Stimulated activated naive CD8-positive, alpha-beta T cell treated with anti-CD3 and anti-CD28 coated beads, Interleukin-15, Interleukin-2, amounts not matched to agents 100 ng/mL and 50 ng/mL, for 24 hours (primary cell): ENCODE data around the gene ELP4.

Experiments used
- H3K27ac Mint-ChIP-seq: one replicate; pipeline ENCODE4 v1.8.0; 2021; ENCODE audit warnings: mild to moderate bottlenecking, mixed read lengths
- H3K27me3 Mint-ChIP-seq: one replicate; pipeline ENCODE4 v1.8.0; 2021; ENCODE audit warnings: mixed read lengths
- H3K36me3 Mint-ChIP-seq: one replicate; pipeline ENCODE4 v1.8.0; 2021; ENCODE audit warnings: low read depth, mixed read lengths
- H3K4me1 Mint-ChIP-seq: one replicate; pipeline ENCODE4 v1.8.0; 2021; ENCODE audit warnings: low read depth, mixed read lengths
- H3K4me3 Mint-ChIP-seq: one replicate; pipeline ENCODE4 v1.8.0; 2021; ENCODE audit warnings: mild to moderate bottlenecking, mixed read lengths
- H3K9me3 Mint-ChIP-seq: one replicate; pipeline ENCODE4 v1.8.0; 2021; ENCODE audit warnings: mixed read lengths

ELP4 gene

DNA sequence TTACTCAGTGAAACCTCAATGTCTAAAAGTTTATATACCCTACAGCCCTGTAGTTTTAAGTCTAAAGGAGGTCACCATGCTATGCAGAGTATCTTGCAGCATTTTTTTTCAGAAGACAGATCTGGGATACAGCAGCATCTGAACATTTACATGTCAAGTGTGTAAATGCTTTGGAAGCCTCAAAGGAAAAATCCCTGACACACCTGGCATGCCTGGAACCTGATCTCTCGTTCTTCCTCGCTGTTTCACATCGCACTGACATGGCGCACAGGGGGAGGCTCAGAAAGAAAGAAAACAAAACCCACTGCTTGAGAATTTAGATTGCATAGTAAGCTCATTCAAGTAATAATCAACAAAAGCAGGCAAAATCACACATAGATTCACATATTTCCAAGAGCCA lies 270.5 kb downstream of the ELP4 start:
- H3K4me3 Mint-ChIP-seq, result no peak overlapping the region
- H3K27ac Mint-ChIP-seq, result no peak overlapping the region
- peaks cover 19% of the 10 kb centered on the region for H3K36me3 Mint-ChIP-seq
- no peaks in the 10 kb centered on the region for H3K4me1 Mint-ChIP-seq
- H3K27me3 Mint-ChIP-seq, result no peaks in the 10 kb centered on the region
- H3K9me3 Mint-ChIP-seq, result no peaks in the 10 kb centered on the region

DNA sequence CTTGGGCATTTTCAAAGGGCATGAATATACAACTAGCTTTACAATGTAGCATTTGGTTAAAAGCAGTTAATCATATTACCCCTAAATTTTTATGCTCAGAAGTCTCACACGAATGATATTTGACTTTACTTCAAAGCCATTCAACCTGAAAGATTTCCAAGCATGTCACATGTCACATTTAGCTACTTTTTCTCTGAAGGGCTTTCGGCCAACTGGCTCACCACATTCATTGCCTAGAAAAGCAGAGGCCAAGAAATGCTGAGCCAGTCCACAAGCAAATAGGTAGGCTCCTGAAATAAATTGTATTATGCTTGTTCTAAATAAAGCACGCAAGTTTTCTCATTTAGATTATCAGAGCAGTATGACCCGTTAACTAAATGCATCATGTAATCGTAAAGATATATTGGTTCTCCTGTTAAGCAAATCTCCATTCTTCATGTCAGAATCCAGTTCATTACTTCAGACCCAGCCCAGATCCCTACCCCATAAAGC lies 271.0 kb downstream of the ELP4 start:
- H3K27me3 Mint-ChIP-seq, result no peaks in the 10 kb centered on the region
- H3K27ac Mint-ChIP-seq, result no peak overlapping the region
- no peaks in the 10 kb centered on the region for H3K4me1 Mint-ChIP-seq
- no peak overlapping the region for H3K4me3 Mint-ChIP-seq
- peaks cover 19% of the 10 kb centered on the region for H3K36me3 Mint-ChIP-seq
- no peaks in the 10 kb centered on the region for H3K9me3 Mint-ChIP-seq

DNA sequence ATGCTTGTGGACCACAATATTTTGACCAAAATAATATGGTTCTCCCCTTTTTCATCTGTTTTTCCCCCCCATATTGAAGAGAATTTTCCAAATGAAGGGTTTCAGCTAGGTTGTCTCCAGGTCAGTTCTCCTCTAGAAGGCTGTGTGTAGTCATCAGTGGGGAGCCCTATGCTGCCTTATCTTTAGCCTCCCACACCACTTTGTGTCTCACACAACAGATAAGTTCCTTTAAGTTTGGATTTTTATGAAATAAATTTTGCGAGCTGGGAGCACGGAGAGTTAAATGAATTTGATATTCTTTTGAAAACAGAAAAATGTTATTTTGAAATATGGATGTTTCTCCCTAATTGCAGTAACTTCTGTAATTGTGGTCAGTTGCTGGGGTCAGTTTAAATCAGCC lies 272.7 kb downstream of the ELP4 start:
- Mint-ChIP-seq H3K9me3 (no peaks in the 10 kb centered on the region), H3K36me3 (peaks cover 19% of the 10 kb centered on the region), H3K4me1 (no peaks in the 10 kb centered on the region)

DNA sequence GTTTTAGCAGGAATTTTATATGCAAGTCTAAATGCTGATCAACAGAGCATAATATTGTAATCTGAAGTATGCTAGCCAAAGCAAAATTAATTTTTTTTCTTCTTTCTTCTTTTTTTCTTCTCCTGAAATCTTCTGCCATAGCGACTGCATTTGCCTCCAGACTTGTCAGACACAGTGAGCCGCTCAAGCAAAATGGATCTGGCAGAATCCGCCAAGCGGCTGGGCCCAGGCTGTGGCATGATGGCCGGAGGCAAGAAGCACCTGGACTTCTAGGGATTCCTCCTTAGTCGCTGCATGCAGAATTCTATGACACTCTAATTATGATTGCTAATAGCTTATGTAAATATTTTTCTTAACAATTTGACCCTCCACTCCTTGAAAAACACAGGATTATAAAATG lies 273.7 kb downstream of the ELP4 start:
- no peak overlapping the region for H3K4me3 Mint-ChIP-seq
- no peaks in the 10 kb centered on the region for H3K27me3 Mint-ChIP-seq
- no peaks in the 10 kb centered on the region for H3K4me1 Mint-ChIP-seq
- no peaks in the 10 kb centered on the region for H3K9me3 Mint-ChIP-seq
- H3K36me3 Mint-ChIP-seq, result peaks cover 19% of the 10 kb centered on the region
- no peak overlapping the region for H3K27ac Mint-ChIP-seq

More for the DNA sequence above, 272.7 kb downstream of the ELP4 start:
- no peaks in the 10 kb centered on the region for H3K27me3 Mint-ChIP-seq
- no peak overlapping the region for H3K4me3 Mint-ChIP-seq
- no peak overlapping the region for H3K27ac Mint-ChIP-seq

DNA sequence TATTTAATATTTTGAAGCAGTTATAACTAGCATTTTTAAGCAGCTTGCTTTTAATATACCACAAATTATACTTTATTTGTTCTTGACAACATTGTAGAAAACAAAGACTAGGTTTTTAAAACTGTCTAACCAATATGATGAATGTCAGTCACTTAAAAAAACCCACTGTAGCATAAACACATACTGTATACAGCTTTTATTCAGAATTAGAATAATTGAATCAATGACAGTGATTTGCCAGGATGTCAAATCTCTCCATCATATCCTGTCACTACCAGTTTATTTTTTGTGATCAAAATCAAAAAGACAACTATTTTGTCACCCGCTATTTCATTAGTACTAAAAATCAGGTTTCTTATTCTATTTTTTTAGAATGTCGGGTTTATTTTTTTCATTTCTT lies 275.0 kb downstream of the ELP4 start:
- Mint-ChIP-seq H3K4me1 (no peaks in the 10 kb centered on the region), H3K27ac (no peak overlapping the region), H3K4me3 (no peak overlapping the region), H3K27me3 (no peaks in the 10 kb centered on the region), H3K9me3 (no peaks in the 10 kb centered on the region), H3K36me3 (peaks cover 19% of the 10 kb centered on the region)

DNA sequence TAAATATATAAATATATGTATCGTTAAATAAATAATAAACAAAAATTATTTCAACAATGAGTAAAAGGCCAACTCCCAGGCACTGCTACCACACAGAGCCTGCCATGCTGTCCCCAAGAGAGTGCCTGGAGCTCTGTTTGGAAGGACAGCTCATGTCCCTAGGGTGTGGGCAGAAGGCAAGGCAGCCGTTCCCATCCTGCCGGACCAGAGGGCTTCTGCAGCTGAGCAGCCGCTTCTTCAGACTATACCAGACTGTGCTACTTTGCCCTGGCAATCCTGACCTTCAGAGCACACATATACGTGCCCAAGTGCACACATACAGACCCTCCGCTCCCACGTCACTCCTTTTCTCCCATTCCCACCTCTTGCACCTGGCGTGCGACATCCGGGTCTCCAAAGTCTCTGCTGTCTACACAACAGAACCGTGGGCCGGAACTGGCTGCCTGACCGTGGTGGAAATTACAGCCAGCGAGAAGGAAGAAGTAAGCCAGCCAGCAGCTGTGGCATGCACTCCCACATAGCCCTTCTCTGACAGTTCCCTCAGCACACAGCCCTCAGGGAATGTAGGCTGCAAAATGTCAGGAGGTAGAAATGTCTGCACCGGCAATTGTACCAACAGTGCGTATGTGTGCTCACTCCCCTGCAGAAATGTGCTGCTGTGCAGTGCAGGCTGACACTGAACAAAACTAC lies 277.6 kb downstream of the ELP4 start:
- H3K36me3 Mint-ChIP-seq, result peaks cover 9% of the 10 kb centered on the region
- H3K27ac Mint-ChIP-seq, result no peak overlapping the region
- no peaks in the 10 kb centered on the region for H3K4me1 Mint-ChIP-seq
- no peaks in the 10 kb centered on the region for H3K9me3 Mint-ChIP-seq
- H3K4me3 Mint-ChIP-seq, result no peak overlapping the region
- peaks cover 9% of the 10 kb centered on the region for H3K27me3 Mint-ChIP-seq

DNA sequence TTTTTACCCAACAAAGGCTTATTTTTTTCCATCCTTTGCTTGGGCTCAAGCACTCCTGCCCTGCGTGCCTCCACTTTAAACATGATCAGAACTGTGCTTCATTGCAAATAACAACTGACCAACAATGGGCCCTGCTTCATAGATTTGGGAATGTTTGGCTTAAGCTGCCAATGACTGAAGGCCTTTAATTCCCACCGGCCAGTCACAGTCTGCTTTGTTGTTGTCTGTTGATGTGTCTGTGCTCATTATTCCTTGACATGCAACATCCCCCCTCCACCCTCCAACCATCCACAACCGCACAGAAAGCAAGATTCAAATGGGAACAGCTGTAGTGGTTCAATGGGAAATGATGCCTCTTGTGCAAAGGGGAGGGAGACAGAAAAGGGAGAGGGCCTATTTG lies 278.5 kb downstream of the ELP4 start:
- Mint-ChIP-seq H3K27me3 (peaks cover 17% of the 10 kb centered on the region), H3K27ac (no peak overlapping the region), H3K4me3 (no peak overlapping the region), H3K4me1 (no peaks in the 10 kb centered on the region), H3K36me3 (peaks cover 4% of the 10 kb centered on the region), H3K9me3 (no peaks in the 10 kb centered on the region)

DNA sequence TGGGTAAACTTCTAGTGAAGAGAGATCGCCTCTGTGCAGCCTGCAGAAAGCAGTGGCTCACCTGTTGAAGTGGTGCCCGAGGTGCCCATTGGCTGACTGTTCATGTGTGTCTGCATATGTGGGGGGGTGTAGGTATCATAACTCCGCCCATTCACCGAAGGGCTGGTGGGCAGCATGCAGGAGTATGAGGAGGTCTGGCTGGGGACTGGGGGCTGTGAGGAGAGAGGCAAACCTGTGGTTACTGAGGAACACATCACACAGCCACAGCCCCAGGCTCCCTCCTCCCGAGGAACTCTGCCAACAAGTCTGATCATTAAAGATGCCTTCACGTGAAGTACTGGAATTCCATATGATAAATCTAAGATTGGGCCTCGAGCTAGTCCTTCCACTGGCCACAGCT lies 281.1 kb downstream of the ELP4 start:
- no peak overlapping the region for H3K27ac Mint-ChIP-seq
- no peaks in the 10 kb centered on the region for H3K4me1 Mint-ChIP-seq
- no peaks in the 10 kb centered on the region for H3K36me3 Mint-ChIP-seq
- H3K4me3 Mint-ChIP-seq, result no peak overlapping the region
- H3K9me3 Mint-ChIP-seq, result no peaks in the 10 kb centered on the region
- H3K27me3 Mint-ChIP-seq, result peaks cover 42% of the 10 kb centered on the region

DNA sequence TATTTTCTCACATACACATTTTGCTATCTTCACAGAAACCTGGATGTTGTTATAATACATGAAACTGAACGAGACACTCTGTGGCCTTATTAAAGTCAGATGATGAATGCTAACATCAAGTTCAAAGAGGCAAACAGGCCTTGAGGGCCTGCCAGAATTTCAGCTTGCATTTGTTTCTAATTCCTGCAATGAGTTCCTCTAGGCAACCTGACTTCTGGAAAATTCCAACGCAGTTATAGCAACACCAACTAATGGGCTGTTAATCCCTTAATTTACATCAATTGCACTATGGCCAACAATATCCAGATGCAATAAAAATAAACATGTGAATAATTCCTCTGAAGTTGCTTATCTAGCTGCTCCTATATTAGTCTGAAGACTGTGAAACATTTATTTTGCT lies 282.5 kb downstream of the ELP4 start:
- Mint-ChIP-seq H3K36me3 (no peaks in the 10 kb centered on the region), H3K9me3 (no peaks in the 10 kb centered on the region), H3K4me1 (no peaks in the 10 kb centered on the region), H3K27me3 (peaks cover 55% of the 10 kb centered on the region), H3K27ac (no peak overlapping the region), H3K4me3 (no peak overlapping the region)

DNA sequence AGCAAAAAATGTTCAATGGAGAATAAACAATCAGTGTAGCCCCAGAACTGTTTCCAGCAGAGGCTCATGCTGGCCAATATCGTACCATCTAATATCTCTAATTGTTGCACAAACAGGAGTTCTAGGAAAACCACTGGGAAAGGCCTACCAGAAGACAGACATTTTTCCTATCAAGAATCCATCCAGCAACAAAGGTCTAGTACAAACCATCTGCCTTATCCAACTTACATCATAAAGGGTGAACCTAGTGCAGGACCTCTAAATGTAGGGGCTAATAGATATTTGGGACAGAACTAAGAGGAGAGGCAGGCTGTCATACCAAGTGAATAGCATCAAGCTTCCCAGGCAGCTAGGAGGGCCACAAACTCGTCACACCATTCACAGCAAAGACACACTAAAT lies 282.9 kb downstream of the ELP4 start:
- no peaks in the 10 kb centered on the region for H3K4me1 Mint-ChIP-seq
- H3K27me3 Mint-ChIP-seq, result peaks cover 58% of the 10 kb centered on the region
- no peaks in the 10 kb centered on the region for H3K9me3 Mint-ChIP-seq
- H3K4me3 Mint-ChIP-seq, result no peak overlapping the region
- H3K36me3 Mint-ChIP-seq, result no peaks in the 10 kb centered on the region
- no peak overlapping the region for H3K27ac Mint-ChIP-seq

DNA sequence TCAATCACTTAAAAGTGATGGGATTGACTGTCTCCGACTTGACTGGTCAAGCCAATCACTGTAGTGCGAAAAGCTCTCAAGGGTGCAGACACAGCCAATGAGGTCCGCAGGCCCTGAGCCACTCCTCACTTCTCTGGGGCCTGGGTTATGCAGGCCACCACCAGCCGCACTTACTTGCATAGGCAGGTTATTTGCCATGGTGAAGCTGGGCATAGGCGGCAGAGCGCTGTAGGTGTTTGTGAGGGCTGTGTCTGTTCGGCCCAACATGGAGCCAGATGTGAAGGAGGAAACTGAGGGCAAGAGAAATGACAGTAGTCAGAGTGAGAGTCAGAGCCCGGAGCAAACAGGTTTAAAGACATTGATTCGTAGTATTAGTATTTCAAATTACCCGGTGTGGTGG lies 283.7 kb downstream of the ELP4 start:
- H3K4me1 Mint-ChIP-seq, result no peaks in the 10 kb centered on the region
- H3K27me3 Mint-ChIP-seq, result peaks cover 64% of the 10 kb centered on the region
- H3K9me3 Mint-ChIP-seq, result no peaks in the 10 kb centered on the region
- no peak overlapping the region for H3K4me3 Mint-ChIP-seq
- no peak overlapping the region for H3K27ac Mint-ChIP-seq
- H3K36me3 Mint-ChIP-seq, result no peaks in the 10 kb centered on the region

DNA sequence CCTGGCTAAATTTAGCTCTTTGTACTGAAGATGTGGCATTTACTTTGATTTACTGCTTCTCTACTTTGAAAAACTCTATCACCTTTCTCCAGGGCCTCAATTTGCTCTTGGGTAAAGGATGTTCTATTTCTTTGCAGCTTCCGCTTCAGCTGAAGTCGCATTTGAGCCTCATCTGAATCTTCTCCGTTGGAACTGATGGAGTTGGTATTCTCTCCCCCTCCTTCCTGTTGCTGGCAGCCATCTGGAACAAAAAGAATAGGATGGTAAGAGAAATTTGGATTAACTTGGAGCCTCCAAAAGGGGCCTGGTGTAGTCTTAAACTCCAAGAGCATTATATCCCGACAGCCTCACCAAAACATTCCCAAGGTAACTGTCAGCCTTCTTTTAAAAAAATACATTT lies 285.0 kb downstream of the ELP4 start:
- Mint-ChIP-seq H3K4me1 (peaks cover 3% of the 10 kb centered on the region), H3K36me3 (no peaks in the 10 kb centered on the region), H3K27me3 (peaks cover 76% of the 10 kb centered on the region), H3K27ac (no peak overlapping the region), H3K4me3 (no peak overlapping the region), H3K9me3 (no peaks in the 10 kb centered on the region)

DNA sequence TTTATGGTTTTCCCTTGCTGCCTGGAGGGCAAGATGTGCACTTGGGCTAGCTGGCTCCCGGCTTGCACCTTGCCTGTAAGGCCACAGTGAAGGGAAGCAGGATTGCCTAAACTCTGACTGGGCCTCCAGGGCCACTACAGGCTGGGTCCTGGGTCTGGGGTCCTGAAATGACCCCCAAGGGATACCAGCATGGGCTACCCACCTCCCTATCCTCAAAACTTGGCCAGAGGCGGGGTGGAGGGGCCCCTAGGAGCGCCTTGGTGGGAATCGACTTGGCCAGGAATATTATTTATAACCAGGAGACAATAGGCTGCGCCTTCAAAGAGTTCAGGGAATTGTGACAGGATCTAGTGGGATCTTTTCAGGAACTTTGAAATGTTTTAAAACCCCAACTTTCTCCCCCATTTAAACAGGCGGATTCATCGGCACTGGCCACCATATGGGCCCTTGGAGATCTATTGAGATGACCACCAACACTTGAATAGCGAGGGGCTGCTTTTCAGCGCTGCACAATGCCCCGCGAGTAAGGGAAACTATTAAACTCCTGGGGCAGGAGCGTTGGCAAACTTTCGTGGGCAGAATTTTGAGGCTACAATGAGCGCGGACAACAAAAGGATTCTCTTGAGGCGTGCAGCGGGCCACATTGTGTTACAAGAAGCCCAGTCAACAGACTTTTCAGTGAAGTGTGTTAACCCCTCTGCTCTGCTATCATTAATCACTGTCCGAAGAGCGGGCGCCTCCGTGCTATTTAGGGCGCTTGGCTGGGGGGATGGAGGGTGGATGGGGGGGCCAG lies 286.3 kb downstream of the ELP4 start:
- Mint-ChIP-seq H3K36me3 (peaks cover 10% of the 10 kb centered on the region), H3K27ac (no peak overlapping the region), H3K9me3 (peaks cover 9% of the 10 kb centered on the region)

DNA sequence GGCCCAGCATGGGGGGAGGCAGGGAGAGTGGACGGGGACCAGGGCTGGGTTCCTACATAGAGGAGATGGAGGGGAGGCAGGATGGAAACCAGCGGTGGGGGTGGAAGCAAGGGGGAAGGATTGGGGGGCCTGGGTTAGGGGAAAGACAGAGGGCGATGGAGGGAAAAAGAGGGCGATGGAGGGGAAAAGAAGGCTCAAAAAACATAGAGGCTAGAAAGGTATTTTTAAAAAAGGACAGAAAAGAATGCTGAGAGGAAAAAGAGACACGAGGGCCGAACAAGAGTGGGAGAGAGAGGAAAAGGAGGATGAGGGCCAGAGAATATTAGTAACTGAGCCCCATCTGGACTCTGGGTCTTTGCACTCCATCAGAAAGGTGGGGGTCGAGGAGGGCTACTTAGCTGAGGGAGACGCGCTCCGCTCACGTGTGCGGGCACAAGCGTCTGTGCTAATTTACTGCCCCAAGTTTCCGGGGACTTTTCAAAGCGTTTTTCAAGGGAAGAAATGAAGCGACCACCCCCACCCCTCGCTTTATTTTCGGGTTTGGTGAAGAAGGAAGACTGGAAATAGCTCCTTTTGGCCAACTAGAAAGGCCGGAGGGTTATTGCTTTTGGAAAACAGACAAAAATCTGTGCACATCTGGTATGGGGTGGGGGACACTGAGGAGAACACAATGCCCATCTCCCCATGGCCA lies 287.1 kb downstream of the ELP4 start:
- Mint-ChIP-seq H3K9me3 (peaks cover 9% of the 10 kb centered on the region), H3K36me3 (peaks cover 16% of the 10 kb centered on the region), H3K4me3 (no peak overlapping the region), H3K27ac (no peak overlapping the region), H3K27me3 (peaks cover 92% of the 10 kb centered on the region), H3K4me1 (peaks cover 13% of the 10 kb centered on the region)

More for the DNA sequence above, 286.3 kb downstream of the ELP4 start:
- H3K4me3 Mint-ChIP-seq, result no peak overlapping the region
- H3K4me1 Mint-ChIP-seq, result peaks cover 13% of the 10 kb centered on the region
- H3K27me3 Mint-ChIP-seq, result peaks cover 89% of the 10 kb centered on the region
